GM10266 (cell line): Measurements from ENCODE around the gene TTN.

Experiments
- DNase-seq: peaks from one replicate; pipeline ENCODE4 v3.0.0; 2012; ENCODE audit errors: extremely low spot score
- TF ChIP-seq, protein P1 (sequence below): IDR thresholded peaks from 2 replicates; pipeline ENCODE4 v1.5.1; 2012; ENCODE audit warnings: mild to moderate bottlenecking, low read depth; ENCODE audit not compliant: control insufficient read depth, insufficient read depth; ENCODE audit errors: missing control alignments

The TTN gene

DNA sequence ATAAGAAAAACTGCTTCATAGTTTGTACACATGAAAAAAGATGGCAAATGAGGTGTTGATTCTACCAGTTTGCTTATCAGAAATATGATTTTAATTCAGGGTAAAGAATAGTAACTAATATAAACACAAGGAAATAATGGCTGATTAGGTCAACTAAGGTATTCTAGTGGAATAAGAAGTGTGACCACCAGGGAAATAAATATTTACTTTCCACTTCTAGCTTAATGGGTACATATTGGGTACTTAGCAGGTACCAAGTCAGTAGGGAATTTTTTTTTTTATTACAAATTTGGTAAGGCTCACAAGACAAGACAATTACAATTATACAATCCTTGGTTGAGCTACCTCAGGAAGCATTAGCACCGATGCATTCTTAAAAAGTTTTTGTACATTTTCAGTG is 191.3 kb downstream of the TTN start:
- TF ChIP-seq, protein P1, sequence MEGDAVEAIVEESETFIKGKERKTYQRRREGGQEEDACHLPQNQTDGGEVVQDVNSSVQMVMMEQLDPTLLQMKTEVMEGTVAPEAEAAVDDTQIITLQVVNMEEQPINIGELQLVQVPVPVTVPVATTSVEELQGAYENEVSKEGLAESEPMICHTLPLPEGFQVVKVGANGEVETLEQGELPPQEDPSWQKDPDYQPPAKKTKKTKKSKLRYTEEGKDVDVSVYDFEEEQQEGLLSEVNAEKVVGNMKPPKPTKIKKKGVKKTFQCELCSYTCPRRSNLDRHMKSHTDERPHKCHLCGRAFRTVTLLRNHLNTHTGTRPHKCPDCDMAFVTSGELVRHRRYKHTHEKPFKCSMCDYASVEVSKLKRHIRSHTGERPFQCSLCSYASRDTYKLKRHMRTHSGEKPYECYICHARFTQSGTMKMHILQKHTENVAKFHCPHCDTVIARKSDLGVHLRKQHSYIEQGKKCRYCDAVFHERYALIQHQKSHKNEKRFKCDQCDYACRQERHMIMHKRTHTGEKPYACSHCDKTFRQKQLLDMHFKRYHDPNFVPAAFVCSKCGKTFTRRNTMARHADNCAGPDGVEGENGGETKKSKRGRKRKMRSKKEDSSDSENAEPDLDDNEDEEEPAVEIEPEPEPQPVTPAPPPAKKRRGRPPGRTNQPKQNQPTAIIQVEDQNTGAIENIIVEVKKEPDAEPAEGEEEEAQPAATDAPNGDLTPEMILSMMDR, result no peak
- DNase-seq, result no peak

DNA sequence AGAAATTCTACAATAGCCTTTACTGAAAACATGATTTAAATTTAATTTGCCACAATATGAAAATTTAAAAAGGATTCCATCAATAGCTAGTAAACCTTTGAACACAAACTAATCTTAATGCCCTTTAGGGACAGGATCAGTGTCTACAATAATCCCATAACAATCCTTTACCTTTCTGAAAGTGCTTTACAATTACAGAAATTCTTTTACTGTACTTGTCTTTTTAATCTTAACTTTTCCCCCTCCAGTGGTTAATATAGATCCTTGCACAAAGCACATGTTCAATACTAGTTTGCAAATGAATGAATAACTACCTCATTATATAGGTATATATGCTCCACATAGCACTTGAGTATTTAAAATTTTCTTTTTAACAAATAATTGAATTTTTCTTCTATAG is 204.3 kb downstream of the TTN start:
- TF ChIP-seq, protein P1, result no peak
- DNase-seq, result no peak

DNA sequence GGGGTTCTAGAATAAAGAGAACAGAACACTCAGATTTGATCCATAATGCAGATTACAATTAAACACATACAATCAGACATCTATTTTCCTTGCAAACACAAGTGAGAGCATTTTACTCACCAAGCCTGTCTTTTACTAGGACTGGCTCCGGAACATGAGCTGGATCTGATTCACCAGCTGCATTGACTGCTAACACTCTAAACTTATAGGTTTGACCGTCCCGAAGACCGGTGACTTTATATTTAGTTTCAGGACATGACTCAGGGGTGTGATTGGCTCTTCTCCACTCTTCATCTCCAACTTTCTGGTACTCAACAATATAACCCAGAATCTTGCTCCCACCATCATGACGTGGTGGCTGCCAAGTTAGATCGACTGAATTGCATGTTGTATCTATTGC is 214.6 kb downstream of the TTN start:
- TF ChIP-seq, protein P1, result no peak
- DNase-seq, result no peak

DNA sequence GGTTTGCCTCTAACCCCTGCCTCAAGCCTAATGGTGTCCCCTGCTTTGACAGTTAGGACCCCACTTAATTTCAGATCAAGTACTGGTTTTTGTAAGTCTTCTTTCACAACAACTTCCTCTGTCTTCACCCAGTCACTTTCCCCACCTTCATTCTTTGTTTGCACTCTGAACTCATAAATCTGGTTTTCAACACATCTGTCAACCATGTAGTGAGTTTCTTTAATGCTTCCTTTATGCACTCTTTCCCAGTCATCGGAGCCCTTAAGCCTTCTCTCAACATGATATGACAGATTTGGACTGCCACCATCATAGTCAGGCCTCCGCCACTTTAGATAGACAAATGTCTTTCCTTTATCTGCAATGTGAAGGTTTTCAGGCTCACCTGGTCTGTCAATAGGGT is 217.9 kb downstream of the TTN start:
- TF ChIP-seq, protein P1, result no peak
- DNase-seq, result no peak

DNA sequence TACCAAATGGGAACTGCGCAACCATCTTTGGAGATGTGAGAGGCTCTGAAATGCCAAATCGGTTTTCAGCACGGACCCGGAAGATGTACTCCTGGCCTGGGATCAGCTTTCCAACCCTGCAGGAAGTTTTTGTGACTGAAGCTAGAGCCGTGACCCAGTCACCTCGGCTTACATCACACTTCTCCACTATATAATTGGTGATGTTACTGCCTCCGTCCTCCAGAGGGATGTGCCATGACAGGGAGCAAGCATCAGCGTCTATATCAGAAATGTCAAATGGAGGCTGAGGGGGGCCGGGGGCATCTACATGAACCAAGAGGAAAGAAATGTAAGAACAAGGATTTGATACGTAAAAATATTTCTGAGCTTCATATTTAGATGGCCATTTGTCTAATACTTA is 222.6 kb downstream of the TTN start:
- no peak for DNase-seq
- TF ChIP-seq, protein P1, result no peak

DNA sequence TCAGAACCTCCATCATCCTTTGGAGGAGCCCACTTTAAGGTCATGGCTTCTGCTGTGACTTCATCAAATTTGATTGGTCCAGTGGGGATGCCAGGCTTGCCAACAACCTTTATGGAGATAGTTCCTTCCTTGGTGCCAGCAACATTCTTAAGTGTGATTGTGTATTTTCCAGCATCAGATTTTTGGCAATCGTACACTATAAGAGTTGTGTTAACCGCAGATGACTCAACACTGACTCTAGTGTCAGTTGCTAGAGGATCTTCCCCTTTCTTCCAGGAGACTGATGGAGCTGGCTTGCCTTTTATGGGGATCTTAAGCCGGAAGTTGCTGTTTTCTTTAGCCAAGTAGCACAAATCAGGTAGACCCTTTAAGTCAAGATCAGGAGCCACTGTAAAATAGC is 228.2 kb downstream of the TTN start:
- TF ChIP-seq, protein P1, result no peak
- DNase-seq, result no peak

DNA sequence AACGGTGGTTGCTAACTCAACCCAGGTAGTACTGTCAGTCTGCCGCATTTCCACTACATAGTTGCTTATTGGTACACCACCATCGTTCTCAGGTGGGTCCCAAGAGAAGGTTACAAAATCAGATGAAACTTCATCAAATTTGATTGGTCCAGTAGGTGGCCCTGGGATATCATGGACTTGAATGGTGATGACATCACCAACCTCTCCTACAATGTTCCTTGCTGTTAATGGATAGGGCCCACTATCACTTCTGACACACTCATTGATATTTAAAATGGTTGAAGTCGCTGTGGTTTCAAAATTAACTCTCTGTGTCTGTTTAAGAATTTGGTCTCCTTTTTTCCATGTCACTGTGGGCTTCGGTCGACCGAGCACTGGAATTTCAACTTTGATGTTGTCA is 232.4 kb downstream of the TTN start:
- no peak for DNase-seq
- TF ChIP-seq, protein P1, result no peak
